Glomerular visceral epithelial cell (primary cell): ENCODE results near the gene TUBGCP2.
"Not testable (repeated sequence)": the region's sequence is repeated elsewhere in the genome, so short reads cannot be mapped to it uniquely, and the experiment has no call there.

Source experiments
- DNase-seq: peaks from one replicate; pipeline ENCODE4 v3.0.0-alpha.2; 2016; ENCODE audit errors: extremely low spot score

TUBGCP2 gene

GRCh38 chr10:133248334-133248715 lies 60.3 kb downstream of the TUBGCP2 start:
- no peak for DNase-seq

GRCh38 chr10:133247681-133248333 lies 60.9 kb downstream of the TUBGCP2 start:
- DNase-seq = no peak

- no peak for DNase-seq
Observed at GRCh38 chr10:133246236-133246626, 62.4 kb downstream of the TUBGCP2 start.

- DNase-seq = no peak
Observed at GRCh38 chr10:133245439-133246235, 63.0 kb downstream of the TUBGCP2 start.

- DNase-seq = no peak
Observed at GRCh38 chr10:133243593-133243992, 65.1 kb downstream of the TUBGCP2 start.

- no peak for DNase-seq
Observed at GRCh38 chr10:133242611-133243356, 65.9 kb downstream of the TUBGCP2 start.

- no peak for DNase-seq
Observed at GRCh38 chr10:133241501-133242205, 67.0 kb downstream of the TUBGCP2 start.

GRCh38 chr10:133239990-133240389 lies 68.7 kb downstream of the TUBGCP2 start:
- no peak for DNase-seq

- DNase-seq = no peak
Observed at GRCh38 chr10:133238466-133238804, 70.2 kb downstream of the TUBGCP2 start.

- no peak for DNase-seq
Observed at GRCh38 chr10:133237588-133238465, 70.8 kb downstream of the TUBGCP2 start, which contains the start of gene VENTX. VENTX (plus strand) TSS chr10:133237855; CDS start chr10:133237915, 60 bp downstream.

GRCh38 chr10:133237241-133237587 lies 71.5 kb downstream of the TUBGCP2 start:
- no peak for DNase-seq

GRCh38 chr10:133236401-133237240 lies 72.1 kb downstream of the TUBGCP2 start:
- no peak for DNase-seq

- no peak for DNase-seq
Observed at GRCh38 chr10:133235932-133236331, 72.7 kb downstream of the TUBGCP2 start.

- DNase-seq = no peak
Observed at GRCh38 chr10:133235265-133235855, 73.3 kb downstream of the TUBGCP2 start.

- DNase-seq = not testable (repeated sequence)
Observed at GRCh38 chr10:133234796-133235195, 73.9 kb downstream of the TUBGCP2 start.

- DNase-seq = no peak
Observed at GRCh38 chr10:133231946-133232574, 76.6 kb downstream of the TUBGCP2 start.

- no peak for DNase-seq
Observed at GRCh38 chr10:133231244-133231945, 77.3 kb downstream of the TUBGCP2 start.

- DNase-seq = no peak
Observed at GRCh38 chr10:133230387-133231195, 78.1 kb downstream of the TUBGCP2 start.
